Breast epithelium (tissue), 3 donors: ENCODE results near the gene ZIM2.

Source experiments
- CTCF ChIP-seq, 3 donors: fragments of 450-650 bp; IDR thresholded peaks; one replicate each; pipeline ENCODE4 v1.5.1; 2016 to 2017; ENCODE audit warnings: antibody characterized with exemption in 3 of 3, mild to moderate bottlenecking in 3 of 3, moderate library complexity in 3 of 3
- POLR2A ChIP-seq: fragments of 450-650 bp; IDR thresholded peaks from one replicate; pipeline ENCODE4 v1.6.1; 2016; ENCODE audit warnings: antibody characterized with exemption, mild to moderate bottlenecking, moderate library complexity

- TF ChIP-seq CTCF (IDR thresholded peaks at IDR 0.05) = no peak
- TF ChIP-seq POLR2A = no peak
Measured at GRCh38 chr19:56827708-56828107, 12.8 kb downstream of the ZIM2 start.
